Brain microvascular endothelial cell (primary cell): ENCODE measurements around the gene TPH2.

Experiments
- DNase-seq: peaks from one replicate; pipeline ENCODE4 v3.0.0-alpha.2; 2020
- H3K27ac ChIP-seq: fragments of 250-450 bp; sonication (Bioruptor Pico); 2 replicates; pipeline ENCODE4 v1.5.1; 2020; ENCODE audit warnings: mild to moderate bottlenecking, moderate library complexity
- H3K27me3 ChIP-seq: fragments of 250-450 bp; sonication (Bioruptor Pico); replicated peaks from 2 replicates; pipeline ENCODE4 v1.5.1; 2020; ENCODE audit warnings: mild to moderate bottlenecking
- H3K36me3 ChIP-seq: fragments of 250-450 bp; sonication (Bioruptor Pico); replicated peaks from 2 replicates; pipeline ENCODE4 v1.5.1; 2020; ENCODE audit warnings: mild to moderate bottlenecking
- H3K4me3 ChIP-seq: 2 replicates; pipeline ENCODE4 v1.5.1; 2011; ENCODE audit warnings: low read depth, mild to moderate bottlenecking, control low read depth, low read length, moderate library complexity
- in situ Hi-C: cut with HindIII; loops from 2 replicates; pipeline ENCODE4 v1.10.0; 2017; ENCODE audit warnings: low sequenced_read_pairs, low pct_ligation_motif_present
- TF ChIP-seq, protein P1 (sequence below): IDR thresholded peaks from 2 replicates; pipeline ENCODE4 v1.5.1; 2011; ENCODE audit warnings: low read depth, mild to moderate bottlenecking, moderate library complexity, low read length, control low read depth, inconsistent platforms; ENCODE audit errors: missing control alignments

The TPH2 gene

DNA sequence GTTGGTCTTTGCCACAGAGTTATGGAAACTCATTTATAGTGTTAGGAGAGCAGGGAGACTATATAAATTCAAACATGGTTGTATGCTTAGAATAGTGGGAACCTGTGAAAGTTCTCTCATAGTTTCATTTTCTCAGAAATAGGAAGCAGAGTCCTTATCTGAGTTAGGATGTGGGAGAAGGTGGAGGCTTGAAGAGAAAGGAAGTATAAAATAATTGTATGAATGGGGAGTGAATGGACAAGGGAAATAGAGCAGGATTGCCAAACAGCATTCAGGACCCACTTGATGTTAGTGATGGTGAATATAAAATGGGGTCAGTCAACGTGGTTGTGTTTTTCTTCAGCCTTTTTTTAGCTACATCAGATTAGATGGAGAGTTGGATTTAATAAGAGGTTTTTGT is 34.0 kb upstream of the TPH2 start:
- H3K36me3 ChIP-seq, result peaks cover 2% of the 10 kb centered on the region
- H3K4me3 ChIP-seq, result no peak overlapping the region
- in situ Hi-C loops, result no loop called here
- no peak for DNase-seq
- H3K27ac ChIP-seq, result no peak overlapping the region
- no peaks in the 10 kb centered on the region for H3K27me3 ChIP-seq
- TF ChIP-seq, protein P1, sequence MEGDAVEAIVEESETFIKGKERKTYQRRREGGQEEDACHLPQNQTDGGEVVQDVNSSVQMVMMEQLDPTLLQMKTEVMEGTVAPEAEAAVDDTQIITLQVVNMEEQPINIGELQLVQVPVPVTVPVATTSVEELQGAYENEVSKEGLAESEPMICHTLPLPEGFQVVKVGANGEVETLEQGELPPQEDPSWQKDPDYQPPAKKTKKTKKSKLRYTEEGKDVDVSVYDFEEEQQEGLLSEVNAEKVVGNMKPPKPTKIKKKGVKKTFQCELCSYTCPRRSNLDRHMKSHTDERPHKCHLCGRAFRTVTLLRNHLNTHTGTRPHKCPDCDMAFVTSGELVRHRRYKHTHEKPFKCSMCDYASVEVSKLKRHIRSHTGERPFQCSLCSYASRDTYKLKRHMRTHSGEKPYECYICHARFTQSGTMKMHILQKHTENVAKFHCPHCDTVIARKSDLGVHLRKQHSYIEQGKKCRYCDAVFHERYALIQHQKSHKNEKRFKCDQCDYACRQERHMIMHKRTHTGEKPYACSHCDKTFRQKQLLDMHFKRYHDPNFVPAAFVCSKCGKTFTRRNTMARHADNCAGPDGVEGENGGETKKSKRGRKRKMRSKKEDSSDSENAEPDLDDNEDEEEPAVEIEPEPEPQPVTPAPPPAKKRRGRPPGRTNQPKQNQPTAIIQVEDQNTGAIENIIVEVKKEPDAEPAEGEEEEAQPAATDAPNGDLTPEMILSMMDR, result no peak

- in situ Hi-C loops, result no loop called here
- H3K27ac ChIP-seq, result no peak overlapping the region
- H3K36me3 ChIP-seq, result no peaks in the 10 kb centered on the region
- H3K4me3 ChIP-seq, result no peak overlapping the region
- no peaks in the 10 kb centered on the region for H3K27me3 ChIP-seq
- no peak for DNase-seq
- TF ChIP-seq, protein P1, result no peak
Observed at GRCh38 chr12:71935594-71935993, 3.1 kb upstream of the TPH2 start.

GRCh38 chr12:71940068-71940467 is 1.4 kb downstream of the TPH2 start:
- H3K27ac ChIP-seq, result no peak overlapping the region
- in situ Hi-C loops, result no loop called here
- H3K4me3 ChIP-seq, result no peak overlapping the region
- TF ChIP-seq, protein P1, result no peak
- H3K36me3 ChIP-seq, result no peaks in the 10 kb centered on the region
- H3K27me3 ChIP-seq, result no peaks in the 10 kb centered on the region
- no peak for DNase-seq

GRCh38 chr12:71941174-71941573 is 2.5 kb downstream of the TPH2 start:
- TF ChIP-seq, protein P1, result no peak
- in situ Hi-C loops, result no loop called here
- no peaks in the 10 kb centered on the region for H3K27me3 ChIP-seq
- no peak overlapping the region for H3K27ac ChIP-seq
- H3K4me3 ChIP-seq, result no peak overlapping the region
- H3K36me3 ChIP-seq, result no peaks in the 10 kb centered on the region
- no peak for DNase-seq

GRCh38 chr12:71942259-71942658 is 3.6 kb downstream of the TPH2 start:
- in situ Hi-C loops, result no loop called here
- no peaks in the 10 kb centered on the region for H3K27me3 ChIP-seq
- H3K27ac ChIP-seq, result no peak overlapping the region
- TF ChIP-seq, protein P1, result no peak
- H3K4me3 ChIP-seq, result no peak overlapping the region
- DNase-seq, result no peak
- no peaks in the 10 kb centered on the region for H3K36me3 ChIP-seq

- in situ Hi-C loops, result no loop called here
- no peak for DNase-seq
- TF ChIP-seq, protein P1, result no peak
- Histone ChIP-seq H3K4me3 (no peak overlapping the region), H3K27ac (no peak overlapping the region), H3K27me3 (no peaks in the 10 kb centered on the region), H3K36me3 (no peaks in the 10 kb centered on the region)
Observed at GRCh38 chr12:71942703-71943102, 4.1 kb downstream of the TPH2 start.
